ENCODE data around the gene TMEM125.

Gene TMEM125

GRCh38 chr1:43312212-43312623 lies 42.4 kb downstream of the TMEM125 start:
- DNase-seq (ENCODE audit: low read depth in 2 of 2): no peak

- DNase-seq (ENCODE audit: low read depth in 2 of 2): no peak
Measured at GRCh38 chr1:43312663-43313515, 43.1 kb downstream of the TMEM125 start.

- DNase-seq (ENCODE audit: low read depth in 2 of 2): no peak
Measured at GRCh38 chr1:43313771-43314170, 44.0 kb downstream of the TMEM125 start.

GRCh38 chr1:43314233-43314632 lies 44.5 kb downstream of the TMEM125 start:
- no peak for DNase-seq (ENCODE audit: low read depth in 2 of 2)

GRCh38 chr1:43315481-43315880 lies 45.7 kb downstream of the TMEM125 start:
- DNase-seq (ENCODE audit: low read depth in 2 of 2): no peak

- DNase-seq (ENCODE audit: low read depth in 2 of 2): no peak
Measured at GRCh38 chr1:43315963-43316737, 46.4 kb downstream of the TMEM125 start.

GRCh38 chr1:43316738-43317520 lies 47.1 kb downstream of the TMEM125 start:
- DNase-seq (ENCODE audit: low read depth in 2 of 2): no peak

GRCh38 chr1:43317817-43318471 lies 48.2 kb downstream of the TMEM125 start:
- DNase-seq (ENCODE audit: low read depth in 2 of 2): no peak

GRCh38 chr1:43318831-43319230 lies 49.0 kb downstream of the TMEM125 start:
- no peak for DNase-seq (ENCODE audit: low read depth in 2 of 2)

- DNase-seq (ENCODE audit: low read depth in 2 of 2): no peak
Measured at GRCh38 chr1:43319288-43319687, 49.5 kb downstream of the TMEM125 start.

GRCh38 chr1:43319766-43320165 lies 50.0 kb downstream of the TMEM125 start:
- no peak for DNase-seq (ENCODE audit: low read depth in 2 of 2)

- DNase-seq (ENCODE audit: low read depth in 2 of 2): no peak
Measured at GRCh38 chr1:43321331-43321891, 51.6 kb downstream of the TMEM125 start.

- DNase-seq (ENCODE audit: low read depth in 2 of 2): no peak
Measured at GRCh38 chr1:43322506-43322905, 52.7 kb downstream of the TMEM125 start.
